ENCODE results near the gene ADRA2A. TPM values are rescaled to one million over a fixed set of nuclear protein-coding genes. Genes with fewer than 3 reads are reported as not detected.

The ADRA2A gene
- polyA plus RNA-seq, 3 donors, result not detected

GRCh38 chr10:111130471-111130870, 53.6 kb downstream of the ADRA2A start:
- Histone ChIP-seq H3K79me2 (ENCODE audit: insufficient read depth, low read length) (no peaks in the 10 kb centered on the region), H3K4me3 (replicated peaks in 1 of 3; ENCODE audit: low read depth in 2 of 3, low read length in 3 of 3) (no peak overlapping the region), H3K9ac (ENCODE audit: insufficient read depth, low read length, poor library complexity, severe bottlenecking) (no peak overlapping the region), H3K4me1 (ENCODE audit: control insufficient read depth in 1 of 2, insufficient read depth in 2 of 2, low read length in 2 of 2) (peaks cover 0 to 9% of the 10 kb centered on the region in 2 donors), H4K20me1 (ENCODE audit: insufficient read depth, low read length) (no peaks in the 10 kb centered on the region), H3K36me3 (replicated peaks in 1 of 2; ENCODE audit: control insufficient read depth in 1 of 2, insufficient read depth in 2 of 2, low read length in 2 of 2) (no peaks in the 10 kb centered on the region), H3K27ac (ENCODE audit: low read depth in 1 of 2, low read length in 2 of 2) (no peak overlapping the region), H2AFZ (ENCODE audit: insufficient read depth, low read depth, low read length, poor library complexity, severe bottlenecking) (no peak overlapping the region), H3K4me2 (replicated peaks; ENCODE audit: extremely low read depth, low read length, poor library complexity, severe bottlenecking) (no peak overlapping the region), H3K27me3 (ENCODE audit: control insufficient read depth in 2 of 2, insufficient read depth in 2 of 2, low read length in 2 of 2) (no peaks in the 10 kb centered on the region), H3K9me3 (replicated peaks in 1 of 2; ENCODE audit: control insufficient read depth in 1 of 2, insufficient read depth in 1 of 2, low read length in 2 of 2) (no peaks in the 10 kb centered on the region)
- DNase-seq, result no peak
- Mint-ChIP-seq H3K27me3 (ENCODE audit: low read depth in 3 of 3) (peaks cover 0 to 3% (median 1%) of the 10 kb centered on the region in 3 donors), H3K4me3 (no peak overlapping the region), H3K9me3 (peaks cover 0 to 3% (median 2%) of the 10 kb centered on the region in 7 donors), H3K36me3 (no peaks in the 10 kb centered on the region), H3K27ac (no peak overlapping the region), H3K4me1 (peaks cover 9% of the 10 kb centered on the region)
- no peak for TF ChIP-seq CTCF (IDR thresholded peaks at IDR 0.05)
- intact Hi-C loops (cut with micrococcal nuclease), result no loop called here
- WGBS (ENCODE audit: insufficient coverage), result 96% methylated on average over 4 of the region's 5 CpGs

Small RNA genes lying within 50 kb of the gene (small RNA-seq; reads per million reads assigned to genes)
- not detected for gene AL355863.1 (ENCODE audit: insufficient read length, low read depth)

Other genes starting within 250 kb of the ADRA2A start
- 10 to 100 TPM; 39.8 to 53.4 (median 48.6) TPM for gene PDCD4, start 205.1 kb upstream of the ADRA2A start, polyA plus RNA-seq
- 10 to 100 TPM; 16.2 to 41.1 (median 26.6) TPM for gene BBIP1, start 157.8 kb upstream of the ADRA2A start, polyA plus RNA-seq
- 10 to 100 TPM; 13.9 to 69.9 (median 68.9) TPM for gene SHOC2, start 157.4 kb upstream of the ADRA2A start, polyA plus RNA-seq